NCI-H1436 treated with DMSO at 0.1 percent for 48 hours (cell line): ENCODE results near the gene NRROS.
"Not testable (repeated sequence)": the region's sequence is repeated elsewhere in the genome, so short reads cannot be mapped to it uniquely, and the experiment has no call there.

Source experiments
- DNase-seq: peaks from one replicate; lab custom pipeline; 2025; lab: John Stamatoyannopoulos, UW

The NRROS gene

DNA sequence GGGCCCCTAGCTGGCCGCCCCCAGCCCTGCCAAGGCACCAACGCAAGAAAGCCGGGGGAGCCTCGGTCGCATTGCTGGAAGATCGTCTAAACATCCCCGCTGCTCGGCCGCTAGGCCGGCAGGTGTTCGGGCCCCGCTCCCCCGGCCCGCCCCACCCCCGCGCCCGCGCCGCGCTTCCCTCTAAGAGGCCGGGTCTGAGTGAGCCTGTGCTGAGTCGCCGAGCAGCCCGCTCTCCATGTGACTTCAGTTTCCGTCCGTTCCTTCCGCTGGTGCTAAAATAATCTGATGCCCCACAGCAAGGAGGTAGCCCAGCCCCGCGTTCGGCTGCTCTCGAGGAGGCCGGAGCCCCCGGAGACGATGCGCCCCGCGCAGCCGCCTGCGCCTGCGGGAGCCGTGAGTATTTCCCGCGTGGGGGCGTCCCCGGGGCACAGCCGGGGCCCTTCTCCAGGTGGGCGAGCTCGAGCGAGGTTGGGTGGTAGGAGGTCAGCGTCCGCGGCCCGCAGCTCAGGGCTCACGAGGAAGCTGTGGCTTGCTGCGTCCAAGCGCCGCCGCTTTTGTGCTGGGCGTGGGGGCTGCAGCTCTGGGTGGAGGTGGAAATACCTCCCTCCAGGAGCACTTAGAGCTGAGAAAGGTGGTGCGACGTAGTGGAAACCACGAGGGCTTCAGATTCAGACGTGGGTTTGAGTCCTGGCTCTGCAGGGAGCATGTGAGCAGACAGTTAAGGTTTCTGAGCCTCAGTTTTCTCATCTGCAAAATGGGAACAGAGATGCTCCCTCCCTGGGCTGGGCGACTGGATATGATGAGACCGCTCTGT, at the start of gene NRROS:
Gene NRROS, plus strand, starts transcription at position 212 of the 814 bp plus-strand sequence. CDS start 14,846 bp downstream, outside the sequence.
- peak; percentile 32 for DNase-seq

DNA sequence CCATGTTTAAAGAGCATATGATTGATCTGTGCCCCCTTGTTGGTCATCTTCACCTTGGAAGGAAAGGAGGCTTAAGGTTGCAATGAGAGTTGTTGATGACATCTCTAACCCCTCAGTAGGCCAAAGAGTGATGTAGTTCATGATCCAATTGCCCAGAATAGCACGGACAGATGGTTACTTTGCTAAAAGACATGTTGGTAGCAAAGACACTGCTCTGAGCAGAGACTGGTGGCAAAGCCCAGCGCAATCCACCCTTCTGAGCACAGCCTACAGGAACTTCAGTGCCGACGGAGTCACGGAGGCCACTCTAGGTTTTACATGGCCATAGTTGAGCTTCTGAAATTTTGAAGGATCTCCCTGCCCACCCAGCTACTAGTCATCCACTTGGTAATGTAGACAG, 49.2 kb upstream of the NRROS start:
- DNase-seq = no peak

DNA sequence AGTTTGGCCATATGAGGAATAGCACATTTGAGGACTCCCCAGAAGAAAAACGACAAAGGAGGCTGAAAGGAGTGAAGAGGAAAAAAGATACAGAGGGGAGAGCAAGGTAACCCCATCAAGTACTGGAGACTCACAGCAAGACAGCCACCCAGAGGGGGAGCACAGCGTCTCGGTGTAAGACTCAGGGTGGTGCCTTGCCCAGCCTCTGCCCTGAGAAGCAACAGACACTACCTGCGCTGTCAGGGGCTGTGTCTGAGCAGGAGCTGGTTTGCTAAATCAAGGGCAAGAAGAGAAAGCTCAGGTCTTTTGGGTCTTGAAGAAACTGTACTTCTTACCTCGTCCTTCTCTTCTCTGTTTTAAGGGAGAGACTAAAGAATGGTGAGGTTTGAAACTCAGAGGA, 43.1 kb upstream of the NRROS start:
- DNase-seq = no peak

DNA sequence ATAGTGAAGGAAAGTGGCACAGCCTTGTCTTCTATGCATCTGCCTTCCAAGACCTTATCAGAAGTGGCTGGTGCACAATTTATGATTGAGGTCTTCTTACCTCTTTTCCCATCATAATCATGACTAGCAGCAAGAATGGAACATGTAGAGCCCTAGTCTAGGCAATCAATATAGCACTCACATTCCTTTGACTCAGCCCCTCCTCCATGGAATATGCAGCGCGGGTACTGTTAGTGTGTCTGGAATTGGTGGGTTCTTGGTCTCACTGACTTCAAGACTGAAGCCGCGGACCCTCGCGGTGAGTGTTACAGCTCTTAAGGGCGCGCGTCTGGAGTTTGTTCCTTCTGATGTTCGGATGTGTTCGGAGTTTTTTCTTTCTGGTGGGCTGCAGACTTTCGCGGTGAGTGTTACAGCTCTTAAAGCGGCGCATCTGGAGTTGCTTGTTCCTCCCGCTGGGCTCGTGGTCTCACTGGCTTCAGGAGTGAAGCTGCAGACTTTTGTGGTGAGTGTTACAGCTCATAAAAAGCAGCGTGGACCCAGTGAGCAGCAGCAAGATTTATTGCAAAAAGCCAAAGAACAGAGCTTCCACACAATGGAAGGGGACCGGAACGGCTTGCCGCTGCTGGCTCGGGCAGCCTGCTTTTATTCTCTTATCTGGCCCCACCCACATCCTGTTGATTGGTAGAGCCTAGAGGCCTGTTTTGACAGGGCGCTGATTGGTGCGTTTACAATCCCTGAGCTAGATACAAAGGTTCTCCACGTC, 41.3 kb upstream of the NRROS start:
- not testable (repeated sequence) for DNase-seq

DNA sequence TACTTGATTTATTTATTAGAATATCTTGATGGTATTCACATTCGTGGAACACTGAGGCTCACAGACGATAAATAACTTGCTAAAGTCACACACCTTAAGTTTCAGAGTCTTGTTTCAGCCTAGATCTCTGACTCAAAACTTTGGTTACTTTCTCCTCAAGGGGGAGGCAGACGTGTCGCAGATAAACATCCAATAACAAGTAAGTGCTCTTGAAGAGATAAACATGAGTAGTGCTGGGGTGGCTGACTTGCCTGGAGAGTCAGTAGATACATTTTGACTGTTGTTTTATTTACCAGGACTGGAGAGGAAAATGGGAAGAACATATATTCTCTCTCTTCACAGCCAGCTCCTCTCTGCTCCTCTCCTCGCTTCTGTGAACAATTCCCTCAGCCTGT, 39.8 kb upstream of the NRROS start:
- DNase-seq = no peak

GRCh38 chr3:196600359-196600758, 39.1 kb upstream of the NRROS start:
- no peak for DNase-seq

DNA sequence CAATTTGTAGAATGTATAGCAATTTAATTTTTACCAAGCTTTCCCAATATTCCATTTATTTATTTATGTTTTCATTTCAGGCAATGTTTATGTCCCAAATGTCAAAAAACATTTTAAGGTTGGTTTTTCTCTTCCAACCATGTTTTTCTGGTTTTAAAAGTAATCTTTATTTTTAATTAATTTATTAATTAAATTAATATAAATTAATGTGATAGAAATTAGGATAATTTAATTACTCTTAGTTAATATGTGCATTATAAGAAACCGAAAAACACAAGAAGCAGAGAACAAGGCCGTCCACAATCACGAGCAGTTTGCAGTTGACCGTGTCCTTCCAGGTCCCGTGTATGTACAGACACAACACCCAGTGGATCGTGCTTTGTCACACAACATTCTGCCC, 36.8 kb upstream of the NRROS start:
- no peak for DNase-seq

GRCh38 chr3:196603683-196604082, 35.8 kb upstream of the NRROS start:
- no peak for DNase-seq

- no peak for DNase-seq
Observed at GRCh38 chr3:196604548-196604947, 34.9 kb upstream of the NRROS start.

GRCh38 chr3:196608693-196609092, 30.8 kb upstream of the NRROS start:
- DNase-seq = no peak

DNA sequence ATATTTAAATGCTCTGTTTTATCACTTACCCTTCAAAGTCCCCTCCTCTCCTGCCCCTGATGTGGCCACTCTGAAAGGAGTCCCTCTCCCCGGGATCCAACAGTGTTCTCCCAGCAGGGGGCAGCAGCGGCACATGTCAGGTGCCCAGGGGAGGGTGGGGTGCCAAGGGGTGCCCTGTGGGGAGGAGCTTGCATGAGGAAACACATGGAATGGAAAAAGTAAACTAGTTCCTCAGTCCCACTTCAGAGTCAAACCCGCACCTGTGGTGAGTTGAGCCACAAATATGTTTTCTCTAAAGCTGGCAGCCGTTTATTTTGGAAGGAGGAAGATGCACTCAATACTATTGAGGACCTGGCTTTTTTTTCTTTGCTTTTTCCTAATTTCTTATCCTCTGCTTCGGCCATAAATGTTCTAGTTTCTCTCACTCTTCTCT, 30.1 kb upstream of the NRROS start:
- peak; percentile 69 for DNase-seq

GRCh38 chr3:196609805-196610515, 29.5 kb upstream of the NRROS start:
- no peak for DNase-seq

GRCh38 chr3:196611761-196612483, 27.6 kb upstream of the NRROS start:
- DNase-seq = no peak

- not testable (repeated sequence) for DNase-seq
Observed at GRCh38 chr3:196615234-196615633, 24.3 kb upstream of the NRROS start.

DNA sequence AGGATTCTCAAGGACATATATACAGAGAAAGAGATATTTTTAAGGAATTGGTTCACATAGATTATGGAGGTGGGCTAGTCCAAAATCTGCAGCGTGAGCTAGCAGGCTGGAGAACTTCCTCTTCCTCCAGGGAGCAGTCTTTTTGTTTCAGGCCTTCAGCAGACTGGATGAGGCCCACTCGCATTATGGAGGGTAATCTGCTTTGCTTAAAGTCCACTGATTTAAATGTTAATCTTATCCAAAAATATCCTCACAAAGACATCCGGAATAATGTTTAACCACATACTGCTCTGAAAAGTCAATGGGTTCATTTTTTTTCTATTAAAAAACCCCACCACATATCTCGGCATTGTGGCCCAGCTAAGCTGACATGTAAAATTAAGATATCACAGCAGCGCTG, 22.2 kb upstream of the NRROS start:
- DNase-seq = no peak

- DNase-seq = peak; percentile 35
Observed at GRCh38 chr3:196619223-196619622, 20.3 kb upstream of the NRROS start.

DNA sequence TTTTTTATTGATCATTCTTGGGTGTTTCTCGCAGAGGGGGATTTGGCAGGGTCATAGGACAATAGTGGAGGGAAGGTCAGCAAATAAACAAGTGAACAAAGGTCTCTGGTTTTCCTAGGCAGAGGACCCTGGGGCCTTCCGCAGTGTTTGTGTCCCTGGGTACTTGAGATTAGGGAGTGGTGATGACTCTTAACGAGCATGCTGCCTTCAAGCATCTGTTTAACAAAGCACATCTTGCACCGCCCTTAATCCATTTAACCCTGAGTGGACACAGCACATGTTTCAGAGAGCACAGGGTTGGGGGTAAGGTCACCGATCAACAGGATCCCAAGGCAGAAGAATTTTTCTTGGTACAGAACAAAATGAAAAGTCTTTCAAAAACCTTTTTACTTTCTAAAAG, 19.9 kb upstream of the NRROS start:
- DNase-seq = not testable (repeated sequence)

- DNase-seq = peak; percentile 43
Observed at GRCh38 chr3:196620161-196620604, 19.3 kb upstream of the NRROS start.

DNA sequence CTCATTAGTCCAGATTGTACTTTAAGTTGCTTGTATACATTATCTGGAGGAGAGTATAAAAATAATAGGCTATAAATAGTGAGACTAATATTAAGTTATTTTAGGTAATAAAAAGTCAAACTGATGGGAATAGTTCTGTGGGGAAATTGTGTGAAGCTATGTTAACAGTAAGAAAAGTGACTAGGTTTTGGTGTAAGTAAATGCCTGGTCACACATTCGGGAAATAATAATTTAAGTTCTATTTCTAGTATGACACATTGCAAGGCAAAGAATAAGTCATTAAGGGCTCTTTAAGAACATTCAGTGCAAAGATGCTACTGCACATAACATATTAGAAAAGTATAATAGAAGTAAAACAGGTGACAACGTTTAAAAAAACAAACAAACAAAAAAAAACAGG, 18.8 kb upstream of the NRROS start:
- no peak for DNase-seq

DNA sequence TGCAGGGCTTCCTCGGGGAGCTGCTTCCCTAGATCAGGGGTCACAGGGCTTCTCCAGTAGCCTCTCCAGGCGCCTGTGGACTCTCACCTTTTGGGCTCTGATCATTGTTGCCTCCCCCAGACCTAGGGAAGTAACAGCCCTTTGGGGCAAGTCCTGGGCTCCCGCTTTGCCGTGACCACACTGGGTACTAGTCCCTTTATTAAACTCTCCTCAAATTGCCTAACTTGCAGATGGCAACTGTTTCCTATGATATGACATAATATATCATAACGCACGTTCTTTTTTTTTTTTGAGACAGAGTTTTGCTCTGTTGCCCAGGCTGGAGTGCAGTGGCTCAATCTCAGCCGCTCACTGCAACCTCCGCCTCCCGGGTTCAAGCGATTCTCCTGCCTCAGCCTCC, 17.9 kb upstream of the NRROS start:
- no peak for DNase-seq

GRCh38 chr3:196624067-196624790, 15.3 kb upstream of the NRROS start:
- DNase-seq = no peak
